Stomach (tissue), 19 donors: Measurements from ENCODE around the gene CERS3. TPM values are rescaled to one million over a fixed set of nuclear protein-coding genes. Genes with fewer than 3 reads are reported as not detected.

Experiments
- DNase-seq, 2 donors: peaks; one replicate each; pipeline versions ENCODE4 v3.0.0 to v3.0.0-alpha.2; 2013 to 2019
- H3K27ac ChIP-seq, 5 donors: fragments of 200-600 bp in 4 of 5; sonication (generic) in 4 of 5; one replicate each; pipeline ENCODE4 v1.5.1; 2013 to 2019; ENCODE audit warnings: mild to moderate bottlenecking in 1 of 5, moderate library complexity in 1 of 5
- H3K27me3 ChIP-seq, 3 donors: fragments of 200-600 bp; sonication (generic); one replicate each; pipeline ENCODE4 v1.5.1; 2017 to 2019; ENCODE audit warnings: mixed run types in 1 of 3
- H3K36me3 ChIP-seq, 4 donors: fragments of 200-600 bp; sonication (generic); 1 replicate in 3 of 4; 2 replicates in 1 of 4; pipeline ENCODE4 v1.5.1; 2016 to 2019
- H3K4me1 ChIP-seq, 4 donors: fragments of 200-600 bp; sonication (generic); one replicate each; pipeline ENCODE4 v1.5.1; 2016 to 2019
- H3K4me3 ChIP-seq, 4 donors: fragments of 200-600 bp; sonication (generic) in 3 of 4; one replicate each; pipeline ENCODE4 v1.5.1; 2016 to 2019; ENCODE audit warnings: mild to moderate bottlenecking in 1 of 4
- H3K9me3 ChIP-seq, 4 donors: fragments of 200-600 bp; sonication (generic); one replicate each; pipeline ENCODE4 v1.5.1; 2016 to 2019
- EP300 ChIP-seq: sonication (generic); formaldehyde crosslinking; IDR thresholded peaks from one replicate; pipeline ENCODE4 v1.6.1; 2017; ENCODE audit warnings: antibody characterized with exemption
- POLR2A ChIP-seq, 4 donors: fragments of 450-650 bp; IDR thresholded peaks; one replicate each; pipeline ENCODE4 v1.6.1; 2016; ENCODE audit warnings: antibody characterized with exemption in 4 of 4, control low read depth in 2 of 4, mild to moderate bottlenecking in 1 of 4, moderate library complexity in 1 of 4
- POLR2AphosphoS5 ChIP-seq, 3 donors: sonication (generic); formaldehyde crosslinking; IDR thresholded peaks; one replicate each; pipeline ENCODE4 v1.6.1; 2016; ENCODE audit warnings: antibody characterized with exemption in 3 of 3
- WGBS, 5 donors: extraction: QIAGEN DNeasy Blood & Tissue Kit in 3 of 5; methylation state at CpG; one replicate each; pipeline versions ENCODE4 v1.1.5 to v1.1.7; 2013 to 2018; 5-methylcytosine and 5-hydroxymethylcytosine counted together
- intact Hi-C: fragments of 100-400 bp; cut with DNase I; formaldehyde crosslinking; loops from one replicate; pipeline ENCODE4 v1.15.1; 2023; ENCODE audit warnings: low total_unique reads
- long read RNA-seq, 10 donors: transcript quantifications; one replicate each; lab custom pipeline, GENCODE V29; 2026
- polyA plus RNA-seq, 3 donors: library from polyadenylated mRNA; stranded (reverse); fragments of 200-250 nt; gene quantifications; one replicate each; pipeline ENCODE4 v1.2.3, GENCODE V29; 2013
- total RNA-seq, 5 donors: library from RNA; depleted of rRNA; stranded (reverse); fragments of >200 nt; gene quantifications; one replicate each; pipeline versions ENCODE4 v1.1.0 to v1.2.3, GENCODE V29; 2014 to 2016
- TF ChIP-seq, protein P1 (sequence below), 7 experiments: fragments of 450-650 bp in 4 of 7; fragments of 200-600 bp in 3 of 7; sonication (generic) in 3 of 7; IDR thresholded peaks; one replicate each; pipeline ENCODE4 v1.5.1; 2016 to 2019; ENCODE audit warnings: antibody characterized with exemption in 7 of 7, control low read depth in 2 of 7, mild to moderate bottlenecking in 1 of 7
- donor health status: healthy with polysubstance abuse.
- donor health status: Bipolar disorder and iron deficiency.
- donor health status: healthy.

CERS3 gene
- total RNA-seq = under 1 TPM in 1 of 5 donors, not detected in 4; 0.18 TPM
- polyA plus RNA-seq = 10 to 100 TPM in 1 of 3 donors, not detected in 2; 27.8 TPM
- long read RNA-seq, donor 1 = 0 reads
- long read RNA-seq, donor 2 = 0 reads
- long read RNA-seq, donor 3 = 0 reads
- long read RNA-seq, donor 4 = 0 reads
- long read RNA-seq, donor 5 = 0 reads
- long read RNA-seq, donor 6 = 0 reads
- long read RNA-seq, donor 7 = 0 reads
- long read RNA-seq, donor 8 = 0 reads
- long read RNA-seq, donor 9 = 0 reads
- long read RNA-seq, donor 10 = 0 reads

GRCh38 chr15:100528833-100529428 is at the start of gene CERS3:
TSS of gene CERS3 (minus strand) at chr15:100528950. CDS start at chr15:100501849, 27,101 bp downstream.
- H3K4me3 ChIP-seq = no peak within 1 kb of the TSS
- H3K4me1 ChIP-seq = peaks cover 0 to 16% (median 0%) of the 10 kb centered on the region in 4 donors
- no peak within 1 kb of the TSS for H3K27ac ChIP-seq
- peaks cover 0 to 14% (median 0%) of the 10 kb centered on the region in 3 donors for H3K27me3 ChIP-seq
- intact Hi-C loops = no loop called here
- WGBS, 5 donors = 78 to 86% (median 86%) methylated on average over 10 of the region's 10 CpGs
- no peaks in the 10 kb centered on the region for H3K9me3 ChIP-seq
- no peaks in the 10 kb centered on the region for H3K36me3 ChIP-seq
- no peak for DNase-seq
- TF ChIP-seq POLR2A (IDR thresholded peaks at IDR 0.05) (no peak), EP300 (no peak), POLR2AphosphoS5 (IDR thresholded peaks at IDR 0.05) (no peak)
- TF ChIP-seq, protein P1, sequence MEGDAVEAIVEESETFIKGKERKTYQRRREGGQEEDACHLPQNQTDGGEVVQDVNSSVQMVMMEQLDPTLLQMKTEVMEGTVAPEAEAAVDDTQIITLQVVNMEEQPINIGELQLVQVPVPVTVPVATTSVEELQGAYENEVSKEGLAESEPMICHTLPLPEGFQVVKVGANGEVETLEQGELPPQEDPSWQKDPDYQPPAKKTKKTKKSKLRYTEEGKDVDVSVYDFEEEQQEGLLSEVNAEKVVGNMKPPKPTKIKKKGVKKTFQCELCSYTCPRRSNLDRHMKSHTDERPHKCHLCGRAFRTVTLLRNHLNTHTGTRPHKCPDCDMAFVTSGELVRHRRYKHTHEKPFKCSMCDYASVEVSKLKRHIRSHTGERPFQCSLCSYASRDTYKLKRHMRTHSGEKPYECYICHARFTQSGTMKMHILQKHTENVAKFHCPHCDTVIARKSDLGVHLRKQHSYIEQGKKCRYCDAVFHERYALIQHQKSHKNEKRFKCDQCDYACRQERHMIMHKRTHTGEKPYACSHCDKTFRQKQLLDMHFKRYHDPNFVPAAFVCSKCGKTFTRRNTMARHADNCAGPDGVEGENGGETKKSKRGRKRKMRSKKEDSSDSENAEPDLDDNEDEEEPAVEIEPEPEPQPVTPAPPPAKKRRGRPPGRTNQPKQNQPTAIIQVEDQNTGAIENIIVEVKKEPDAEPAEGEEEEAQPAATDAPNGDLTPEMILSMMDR (IDR thresholded peaks at IDR 0.05) = no peak

DNA sequence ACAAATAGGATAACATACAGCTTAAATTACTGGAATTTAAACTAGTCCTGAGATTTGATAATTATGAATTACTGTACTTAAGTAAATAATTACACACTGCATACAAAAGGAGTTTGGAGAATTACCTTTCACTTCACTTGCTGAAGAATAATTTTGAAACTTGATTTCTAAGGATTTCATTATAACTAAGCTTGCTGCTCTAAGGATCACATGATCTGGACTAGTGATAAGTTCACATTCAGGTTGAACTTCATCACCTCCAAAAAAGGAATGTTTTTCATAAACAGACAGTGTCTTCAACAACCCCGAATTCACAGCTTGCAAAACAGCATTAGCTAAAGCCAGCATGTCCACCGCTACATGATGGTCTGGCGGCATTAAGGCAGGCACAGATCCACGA is 44.8 kb upstream of the CERS3 start:
- no peaks in the 10 kb centered on the region for H3K27me3 ChIP-seq
- no peak for TF ChIP-seq POLR2A (IDR thresholded peaks at IDR 0.05)
- TF ChIP-seq, protein P1 (IDR thresholded peaks at IDR 0.05) = no peak
- no peak for TF ChIP-seq EP300
- no peak for TF ChIP-seq POLR2AphosphoS5 (IDR thresholded peaks at IDR 0.05)
- no peak overlapping the region for H3K27ac ChIP-seq
- 85 to 95% (median 93%) methylated on average over 4 of the region's 4 CpGs for WGBS, 5 donors
- intact Hi-C loops = no loop called here
- H3K9me3 ChIP-seq = no peaks in the 10 kb centered on the region
- no peak overlapping the region for H3K4me3 ChIP-seq
- peaks cover 14 to 53% (median 46%) of the 10 kb centered on the region in 4 donors for H3K36me3 ChIP-seq
- no peak for DNase-seq
- peaks cover 0 to 7% (median 0%) of the 10 kb centered on the region in 4 donors for H3K4me1 ChIP-seq

GRCh38 chr15:100572362-100572983 is 43.7 kb upstream of the CERS3 start:
- peaks cover 14 to 59% (median 52%) of the 10 kb centered on the region in 4 donors for H3K36me3 ChIP-seq
- no peak overlapping the region for H3K4me3 ChIP-seq
- TF ChIP-seq, protein P1 (IDR thresholded peaks at IDR 0.05) = peak in 4 of 7 experiments; percentile 34 to 53 (median 46)
- TF ChIP-seq POLR2AphosphoS5 (IDR thresholded peaks at IDR 0.05) = no peak
- H3K27me3 ChIP-seq = no peaks in the 10 kb centered on the region
- H3K27ac ChIP-seq = no peak overlapping the region
- peaks cover 0 to 7% (median 0%) of the 10 kb centered on the region in 4 donors for H3K4me1 ChIP-seq
- WGBS, 5 donors = 57 to 69% (median 67%) methylated on average over 4 of the region's 4 CpGs
- intact Hi-C loops = no loop called here
- DNase-seq = peak in 1 of 2 donors; percentile 46
- no peaks in the 10 kb centered on the region for H3K9me3 ChIP-seq

GRCh38 chr15:100571592-100572167 is 42.9 kb upstream of the CERS3 start:
- H3K9me3 ChIP-seq = no peaks in the 10 kb centered on the region
- intact Hi-C loops = no loop called here
- no peak for DNase-seq
- no peak overlapping the region for H3K4me3 ChIP-seq
- TF ChIP-seq EP300 (no peak), POLR2A (IDR thresholded peaks at IDR 0.05) (no peak), POLR2AphosphoS5 (IDR thresholded peaks at IDR 0.05) (no peak)
- TF ChIP-seq, protein P1 (IDR thresholded peaks at IDR 0.05) = no peak
- WGBS, 5 donors = 88 to 94% (median 90%) methylated on average over 6 of the region's 6 CpGs
- H3K27ac ChIP-seq = no peak overlapping the region
- peaks cover 0 to 7% (median 0%) of the 10 kb centered on the region in 4 donors for H3K4me1 ChIP-seq
- peaks cover 14 to 59% (median 52%) of the 10 kb centered on the region in 4 donors for H3K36me3 ChIP-seq
- no peaks in the 10 kb centered on the region for H3K27me3 ChIP-seq
